ENCODE results near the gene GRM7.

DNA sequence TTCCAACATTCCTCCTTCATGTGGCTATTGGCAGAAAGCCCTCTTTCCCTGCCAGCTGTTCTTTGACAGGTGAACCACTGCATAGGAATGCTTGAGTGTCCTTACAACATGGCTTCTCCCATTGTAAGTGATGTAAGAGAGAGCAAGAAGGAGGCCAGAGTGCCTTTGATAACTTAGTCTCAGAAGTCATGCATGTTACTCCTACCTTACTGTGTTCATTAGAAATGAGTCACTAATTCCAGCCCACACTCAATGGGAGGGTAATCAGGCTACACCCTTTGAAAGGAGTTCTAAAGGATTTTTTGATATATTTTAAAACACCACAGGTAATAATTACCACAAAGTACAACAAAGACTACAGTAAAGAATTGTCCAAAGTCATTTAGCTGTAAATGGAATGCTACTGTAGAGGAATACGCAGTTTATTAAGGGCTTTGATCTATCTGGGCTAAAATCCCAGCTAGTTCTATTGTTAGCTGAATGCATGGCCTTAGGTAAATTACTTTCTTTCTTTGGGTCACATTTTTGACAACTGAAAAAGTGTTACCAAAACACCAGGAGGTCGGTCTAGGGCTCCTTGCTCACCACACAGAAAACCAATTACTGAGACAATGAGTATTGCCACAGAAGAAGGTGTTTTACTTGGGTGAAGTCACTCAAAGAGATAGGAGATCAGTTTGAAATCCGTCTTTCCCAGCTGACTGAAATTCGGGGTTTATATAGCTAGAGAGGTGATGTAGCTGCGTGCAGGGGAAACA lies 154.9 kb downstream of the GRM7 start:
- TF ChIP-seq, protein P1, sequence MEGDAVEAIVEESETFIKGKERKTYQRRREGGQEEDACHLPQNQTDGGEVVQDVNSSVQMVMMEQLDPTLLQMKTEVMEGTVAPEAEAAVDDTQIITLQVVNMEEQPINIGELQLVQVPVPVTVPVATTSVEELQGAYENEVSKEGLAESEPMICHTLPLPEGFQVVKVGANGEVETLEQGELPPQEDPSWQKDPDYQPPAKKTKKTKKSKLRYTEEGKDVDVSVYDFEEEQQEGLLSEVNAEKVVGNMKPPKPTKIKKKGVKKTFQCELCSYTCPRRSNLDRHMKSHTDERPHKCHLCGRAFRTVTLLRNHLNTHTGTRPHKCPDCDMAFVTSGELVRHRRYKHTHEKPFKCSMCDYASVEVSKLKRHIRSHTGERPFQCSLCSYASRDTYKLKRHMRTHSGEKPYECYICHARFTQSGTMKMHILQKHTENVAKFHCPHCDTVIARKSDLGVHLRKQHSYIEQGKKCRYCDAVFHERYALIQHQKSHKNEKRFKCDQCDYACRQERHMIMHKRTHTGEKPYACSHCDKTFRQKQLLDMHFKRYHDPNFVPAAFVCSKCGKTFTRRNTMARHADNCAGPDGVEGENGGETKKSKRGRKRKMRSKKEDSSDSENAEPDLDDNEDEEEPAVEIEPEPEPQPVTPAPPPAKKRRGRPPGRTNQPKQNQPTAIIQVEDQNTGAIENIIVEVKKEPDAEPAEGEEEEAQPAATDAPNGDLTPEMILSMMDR (IDR thresholded peaks at IDR 0.05), result no peak
- TF ChIP-seq EP300 (IDR thresholded peaks at IDR 0.05), result no peak
